HFF-Myc (cell line): Measurements from ENCODE around the gene SLC25A4.

ENCODE experiments used
- DNase-seq: peaks from one replicate; pipeline ENCODE4 v3.0.0-alpha.2; 2011; ENCODE audit warnings: low read depth; ENCODE audit errors: extremely low read depth
- H3K4me3 ChIP-seq: replicated peaks from 2 replicates; pipeline ENCODE4 v1.5.1; 2011; ENCODE audit warnings: low read depth, mild to moderate bottlenecking, control low read depth, low read length
- CTCF ChIP-seq: IDR thresholded peaks from 2 replicates; pipeline ENCODE4 v1.5.1; 2012; ENCODE audit warnings: mild to moderate bottlenecking, low read depth, low read length, control low read depth; ENCODE audit errors: missing control alignments

The SLC25A4 gene

GRCh38 chr4:185142912-185143600 is at the start of gene SLC25A4:
SLC25A4 (plus strand) TSS chr4:185143266; CDS start chr4:185143373, 107 bp downstream.
- no peak for DNase-seq
- peak within 1 kb of the TSS; percentile 52 for H3K4me3 ChIP-seq

GRCh38 chr4:185093603-185094002 is 49.5 kb upstream of the SLC25A4 start:
- DNase-seq, result no peak
- TF ChIP-seq CTCF, result no peak

More at GRCh38 chr4:185142912-185143600, at the start of gene SLC25A4:
- peak; percentile 37 for TF ChIP-seq CTCF

GRCh38 chr4:185096032-185096653 is 46.9 kb upstream of the SLC25A4 start:
- peak; percentile 42 for TF ChIP-seq CTCF
- no peak overlapping the region for H3K4me3 ChIP-seq
- no peak for DNase-seq

More at GRCh38 chr4:185093603-185094002, 49.5 kb upstream of the SLC25A4 start:
- no peak overlapping the region for H3K4me3 ChIP-seq

GRCh38 chr4:185098474-185098873 is 44.6 kb upstream of the SLC25A4 start:
- no peak for DNase-seq
- no peak overlapping the region for H3K4me3 ChIP-seq
- no peak for TF ChIP-seq CTCF

GRCh38 chr4:185099024-185099682 is 43.9 kb upstream of the SLC25A4 start:
- no peak overlapping the region for H3K4me3 ChIP-seq
- TF ChIP-seq CTCF, result no peak
- no peak for DNase-seq

GRCh38 chr4:185099940-185100339 is 43.1 kb upstream of the SLC25A4 start:
- no peak overlapping the region for H3K4me3 ChIP-seq
- no peak for TF ChIP-seq CTCF
- DNase-seq, result no peak
